GM12865 (cell line): ENCODE data around the gene FAM124B.

ENCODE experiments used
- DNase-seq: peaks from one replicate; pipeline ENCODE4 v3.0.0; 2010; ENCODE audit warnings: low read depth
- H3K4me3 ChIP-seq: 2 replicates; pipeline ENCODE4 v1.5.1; 2011; ENCODE audit warnings: mild to moderate bottlenecking, low read depth, low read length, control low read depth
- CTCF ChIP-seq: IDR thresholded peaks from 2 replicates; pipeline ENCODE4 v1.5.1; 2011; ENCODE audit warnings: low read length, control low read depth, low read depth, inconsistent platforms; ENCODE audit not compliant: insufficient read depth; ENCODE audit errors: missing control alignments

FAM124B gene

GRCh38 chr2:224359569-224359968 lies 42.3 kb downstream of the FAM124B start:
- TF ChIP-seq CTCF, result peak; percentile 35
- peak; percentile 13 for DNase-seq
- no peak overlapping the region for H3K4me3 ChIP-seq

GRCh38 chr2:224357098-224357901 lies 44.6 kb downstream of the FAM124B start:
- H3K4me3 ChIP-seq, result no peak overlapping the region
- peak; percentile 68 for TF ChIP-seq CTCF
- DNase-seq, result peak; percentile 76

GRCh38 chr2:224354632-224355211 lies 47.2 kb downstream of the FAM124B start:
- H3K4me3 ChIP-seq, result no peak overlapping the region
- no peak for TF ChIP-seq CTCF
- DNase-seq, result no peak

GRCh38 chr2:224350703-224351102 lies 51.2 kb downstream of the FAM124B start:
- no peak for TF ChIP-seq CTCF

GRCh38 chr2:224349396-224349795 lies 52.5 kb downstream of the FAM124B start:
- no peak overlapping the region for H3K4me3 ChIP-seq
- no peak for DNase-seq
- no peak for TF ChIP-seq CTCF

More at GRCh38 chr2:224350703-224351102, 51.2 kb downstream of the FAM124B start:
- no peak for DNase-seq
- no peak overlapping the region for H3K4me3 ChIP-seq

- no peak for TF ChIP-seq CTCF
- H3K4me3 ChIP-seq, result no peak overlapping the region
- no peak for DNase-seq
Measured at GRCh38 chr2:224347176-224348051, 54.5 kb downstream of the FAM124B start.
